GM21447 (cell line): Measurements from ENCODE around the gene ATN1.

ENCODE experiments used
- ATAC-seq: cut with Tn5 transposase; IDR thresholded peaks from one replicate; pipeline ENCODE4 v1.9.1; 2021; ENCODE audit not compliant: unreplicated experiment

The ATN1 gene

GRCh38 chr12:6968426-6968825 is 40.7 kb downstream of the ATN1 start:
- ATAC-seq: no peak

GRCh38 chr12:6970096-6970527 is 42.4 kb downstream of the ATN1 start:
- peak; percentile 7 for ATAC-seq

- ATAC-seq: no peak
These were observed 46.4 kb downstream of the ATN1 start for GRCh38 chr12:6974180-6974579.

DNA sequence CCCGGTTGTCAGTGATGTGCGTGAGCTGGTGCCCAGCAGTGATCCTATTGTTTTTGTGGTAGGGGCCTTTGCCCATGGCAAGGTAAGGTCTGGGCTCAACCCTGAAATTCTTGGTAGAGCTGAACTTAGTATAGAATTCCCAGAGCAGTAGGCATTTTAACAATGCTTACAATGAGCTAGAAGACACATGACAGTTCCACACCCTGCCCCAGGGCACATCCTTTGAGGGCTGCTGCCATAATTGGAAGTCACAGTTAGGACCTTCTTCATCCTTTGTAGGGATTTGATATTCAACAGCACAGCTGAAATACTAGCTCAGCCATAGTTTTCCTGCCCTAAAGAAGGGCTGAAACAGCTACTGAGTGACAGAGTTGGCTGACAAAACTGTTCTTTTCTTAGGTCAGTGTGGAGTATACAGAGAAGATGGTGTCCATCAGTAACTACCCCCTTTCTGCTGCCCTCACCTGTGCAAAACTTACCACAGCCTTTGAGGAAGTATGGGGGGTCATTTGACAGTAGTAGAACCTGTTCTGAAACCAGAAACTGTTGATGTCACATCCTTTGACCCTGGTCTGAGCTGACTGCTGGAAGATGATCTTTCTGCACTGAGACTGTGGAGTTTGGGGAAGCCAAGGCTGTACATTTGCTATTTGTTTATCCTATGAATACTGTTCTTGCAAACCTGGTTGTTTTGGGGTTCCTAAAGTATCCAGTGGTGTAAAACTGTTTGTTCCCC is 47.7 kb downstream of the ATN1 start:
- ATAC-seq: no peak

DNA sequence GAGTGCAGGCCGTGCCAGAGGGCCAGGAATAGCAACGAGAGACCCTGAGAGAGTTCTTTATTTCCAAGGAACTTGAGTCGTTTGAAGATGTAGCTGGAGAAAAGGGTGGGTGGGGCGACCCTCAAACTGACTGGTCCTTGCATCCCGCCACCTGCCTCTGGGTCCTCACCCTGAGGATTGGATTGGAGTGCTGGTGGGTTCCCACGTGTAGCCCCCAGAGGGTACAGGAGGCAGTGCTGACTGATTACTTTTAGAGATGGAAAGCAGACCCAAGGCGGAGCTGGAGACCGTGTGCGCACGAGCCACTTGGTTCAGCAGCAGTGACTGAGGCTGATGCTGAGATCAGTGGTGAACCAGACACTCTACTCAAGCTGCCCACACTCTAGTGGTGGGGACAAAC is 49.9 kb downstream of the ATN1 start:
- ATAC-seq: no peak

- ATAC-seq: no peak
These were observed 50.4 kb downstream of the ATN1 start for GRCh38 chr12:6978188-6978587.

GRCh38 chr12:6978611-6979011 is 50.9 kb downstream of the ATN1 start:
- ATAC-seq: no peak

DNA sequence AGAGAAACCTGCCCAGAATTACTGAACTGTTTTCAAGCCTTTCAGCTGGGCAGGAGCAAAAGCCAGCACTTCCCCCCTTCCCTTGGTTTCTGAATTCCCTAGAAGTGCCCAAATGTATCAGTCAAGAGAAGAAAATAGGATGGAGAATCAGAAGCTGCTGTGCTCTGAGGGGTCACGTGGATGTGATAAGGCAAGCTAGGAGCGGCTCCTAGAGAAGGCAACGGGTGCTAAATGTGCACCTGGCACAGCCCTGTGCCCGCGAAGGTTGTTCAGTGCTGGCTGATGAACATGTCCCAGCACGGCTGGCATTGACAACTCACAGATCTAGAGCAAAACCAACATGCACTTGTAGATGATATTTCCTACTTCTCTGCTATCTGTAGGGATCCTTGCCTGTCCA is 51.3 kb downstream of the ATN1 start:
- ATAC-seq: no peak

GRCh38 chr12:6979453-6979852 is 51.7 kb downstream of the ATN1 start:
- no peak for ATAC-seq

GRCh38 chr12:6980075-6980474 is 52.3 kb downstream of the ATN1 start:
- no peak for ATAC-seq

GRCh38 chr12:6980740-6981139 is 53.0 kb downstream of the ATN1 start:
- ATAC-seq: no peak

DNA sequence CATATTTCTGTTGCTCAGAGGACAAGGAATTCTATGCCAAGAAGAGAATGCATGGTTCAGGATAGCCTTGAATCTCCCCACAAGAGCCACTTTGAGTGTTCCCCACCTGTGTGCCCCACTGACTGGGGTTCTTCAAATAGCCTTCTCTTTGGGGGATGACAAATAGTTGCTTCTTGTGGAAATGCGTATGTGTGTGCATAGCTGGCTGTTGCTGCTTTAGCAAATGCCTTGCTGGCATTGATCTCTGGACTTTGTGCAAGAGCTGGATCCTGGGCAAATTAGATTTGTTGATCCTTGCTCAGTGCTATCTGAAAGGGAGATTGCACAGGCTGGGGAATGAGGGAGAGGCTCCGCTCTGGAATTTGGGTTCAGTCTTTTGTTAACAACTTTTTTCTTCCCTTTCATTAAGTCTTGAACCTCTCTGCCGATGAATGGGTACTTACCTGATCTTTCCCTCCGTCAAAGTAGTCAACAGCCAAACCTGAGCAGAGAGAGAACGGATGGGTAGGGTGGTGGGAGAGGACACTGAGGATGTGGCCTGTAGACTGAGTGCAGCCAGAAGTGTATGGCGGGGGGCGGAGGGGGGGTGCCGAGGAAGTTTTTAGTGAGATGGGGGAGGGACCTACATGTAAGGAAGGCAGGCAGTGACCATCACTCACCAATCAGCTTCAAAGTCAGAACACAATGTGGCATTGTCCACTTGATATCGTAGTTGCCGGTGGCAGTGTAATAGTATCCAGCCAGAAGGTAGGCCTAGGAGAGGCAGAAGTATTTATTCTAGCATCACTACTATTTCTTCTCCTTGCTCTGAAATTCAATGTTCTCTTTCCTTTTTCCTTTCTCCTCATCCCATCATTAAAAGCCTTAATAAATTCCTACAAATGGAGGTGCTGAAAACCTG is 53.6 kb downstream of the ATN1 start:
- no peak for ATAC-seq

DNA sequence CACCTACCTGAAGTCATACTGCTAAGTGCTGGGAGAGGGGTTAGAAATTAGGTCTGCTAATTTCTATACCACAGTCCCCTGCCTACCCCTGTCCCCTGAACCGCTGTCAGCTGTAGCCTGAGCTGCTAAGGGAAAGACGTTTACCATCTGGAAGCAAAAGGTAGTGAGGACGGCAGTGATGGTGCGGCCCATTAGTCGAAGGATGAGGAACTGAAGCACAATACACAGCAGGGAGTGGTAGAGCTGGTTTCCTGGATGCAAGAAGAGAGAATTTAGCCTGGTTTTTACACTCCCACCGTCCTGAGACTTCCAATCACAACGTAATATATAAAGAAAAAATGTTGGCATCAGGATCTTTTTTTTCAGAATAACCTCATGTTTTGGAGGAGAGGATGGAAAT is 54.8 kb downstream of the ATN1 start:
- ATAC-seq: no peak

GRCh38 chr12:6987956-6988553 is 60.3 kb downstream of the ATN1 start:
- ATAC-seq: no peak
